Bronchial epithelial cell (primary cell): ENCODE results near the gene MUC2. TPM values are rescaled to one million over a fixed set of nuclear protein-coding genes. Genes with fewer than 3 reads are reported as not detected.
A peak's percentile ranks its signal among the peaks of the same experiment; 100 is the strongest.

Experiments used
- DNase-seq: peaks from one replicate; pipeline ENCODE4 v3.0.0-alpha.2; 2010; ENCODE audit warnings: low read depth
- FAIRE-seq: peaks from 2 replicates; lab custom pipeline; 2011; peaks lifted over from hg19 to GRCh38; lab: Jason Lieb, UNC
- H3K27me3 ChIP-seq: 2 replicates; pipeline ENCODE4 v1.5.1; 2011; ENCODE audit warnings: low read length; ENCODE audit not compliant: control insufficient read depth, insufficient read depth
- H3K36me3 ChIP-seq: 2 replicates; pipeline ENCODE4 v1.5.1; 2011; ENCODE audit warnings: low read length; ENCODE audit not compliant: control insufficient read depth, insufficient read depth
- H3K4me3 ChIP-seq: 2 replicates; pipeline ENCODE4 v1.5.1; 2011; ENCODE audit warnings: mild to moderate bottlenecking, low read depth, low read length, control low read depth
- total RNA-seq: library from RNA; depleted of rRNA; stranded (reverse); fragments of >200 nt; gene quantifications from 2 replicates; pipeline ENCODE4 v1.2.1, GENCODE V29; 2014
- TF ChIP-seq, protein P1 (sequence below): IDR thresholded peaks from 2 replicates; pipeline ENCODE4 v1.5.1; 2011; ENCODE audit warnings: mild to moderate bottlenecking, moderate library complexity, low read length, control low read depth, inconsistent platforms; ENCODE audit not compliant: insufficient read depth, severe bottlenecking

MUC2 gene
- total RNA-seq, 1 donor from 2014 or later = not detected

- DNase-seq (peak; percentile 14), FAIRE-seq (no peak)
- H3K4me3 ChIP-seq = no peak overlapping the region
- H3K27me3 ChIP-seq = no peaks in the 10 kb centered on the region
- no peaks in the 10 kb centered on the region for H3K36me3 ChIP-seq
- TF ChIP-seq, protein P1, sequence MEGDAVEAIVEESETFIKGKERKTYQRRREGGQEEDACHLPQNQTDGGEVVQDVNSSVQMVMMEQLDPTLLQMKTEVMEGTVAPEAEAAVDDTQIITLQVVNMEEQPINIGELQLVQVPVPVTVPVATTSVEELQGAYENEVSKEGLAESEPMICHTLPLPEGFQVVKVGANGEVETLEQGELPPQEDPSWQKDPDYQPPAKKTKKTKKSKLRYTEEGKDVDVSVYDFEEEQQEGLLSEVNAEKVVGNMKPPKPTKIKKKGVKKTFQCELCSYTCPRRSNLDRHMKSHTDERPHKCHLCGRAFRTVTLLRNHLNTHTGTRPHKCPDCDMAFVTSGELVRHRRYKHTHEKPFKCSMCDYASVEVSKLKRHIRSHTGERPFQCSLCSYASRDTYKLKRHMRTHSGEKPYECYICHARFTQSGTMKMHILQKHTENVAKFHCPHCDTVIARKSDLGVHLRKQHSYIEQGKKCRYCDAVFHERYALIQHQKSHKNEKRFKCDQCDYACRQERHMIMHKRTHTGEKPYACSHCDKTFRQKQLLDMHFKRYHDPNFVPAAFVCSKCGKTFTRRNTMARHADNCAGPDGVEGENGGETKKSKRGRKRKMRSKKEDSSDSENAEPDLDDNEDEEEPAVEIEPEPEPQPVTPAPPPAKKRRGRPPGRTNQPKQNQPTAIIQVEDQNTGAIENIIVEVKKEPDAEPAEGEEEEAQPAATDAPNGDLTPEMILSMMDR = no peak
Observed at GRCh38 chr11:1084561-1085439, 10.1 kb downstream of the MUC2 start.

DNA sequence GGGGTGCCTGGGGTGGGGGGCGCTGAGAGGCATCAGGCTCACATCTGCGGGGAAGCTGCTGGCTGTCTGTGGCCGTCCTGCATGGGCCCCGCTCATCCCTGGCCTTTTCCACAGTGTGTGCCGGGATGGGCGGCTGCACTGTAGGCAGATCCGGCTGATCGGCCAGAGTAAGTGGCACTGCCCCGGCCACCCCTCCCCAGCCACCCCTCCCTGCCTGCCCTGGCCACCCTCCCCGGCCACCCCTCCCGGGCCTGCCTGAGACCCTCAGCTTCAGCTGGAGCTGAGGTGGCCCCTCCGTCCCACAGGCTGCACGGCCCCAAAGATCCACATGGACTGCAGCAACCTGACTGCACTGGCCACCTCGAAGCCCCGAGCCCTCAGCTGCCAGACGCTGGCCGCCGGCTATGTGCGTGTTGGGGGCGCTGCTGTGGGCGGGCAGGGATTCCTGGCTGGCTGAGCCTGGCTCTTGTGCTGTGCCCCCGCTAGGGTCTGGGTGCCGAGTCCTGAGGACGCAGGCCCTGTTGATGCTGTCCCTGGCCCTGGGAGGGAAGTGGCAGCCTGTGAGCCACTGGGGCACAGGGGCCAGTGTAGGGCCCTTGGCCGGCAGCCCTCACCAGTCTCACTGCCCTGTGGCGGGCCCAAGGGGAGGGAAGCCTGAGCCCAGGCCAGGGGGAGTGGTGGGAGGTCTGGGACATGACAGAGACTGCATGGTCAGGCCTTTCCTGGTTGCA is 10.9 kb downstream of the MUC2 start:
- no peak for DNase-seq
- no peak for FAIRE-seq
- TF ChIP-seq, protein P1 = no peak
- Histone ChIP-seq H3K27me3 (no peaks in the 10 kb centered on the region), H3K4me3 (no peak overlapping the region), H3K36me3 (no peaks in the 10 kb centered on the region)

- Histone ChIP-seq H3K36me3 (no peaks in the 10 kb centered on the region), H3K4me3 (no peak overlapping the region), H3K27me3 (no peaks in the 10 kb centered on the region)
- TF ChIP-seq, protein P1 = no peak
- DNase-seq = no peak
- FAIRE-seq = peak; percentile 47
Observed at GRCh38 chr11:1086171-1087102, 11.8 kb downstream of the MUC2 start.

DNA sequence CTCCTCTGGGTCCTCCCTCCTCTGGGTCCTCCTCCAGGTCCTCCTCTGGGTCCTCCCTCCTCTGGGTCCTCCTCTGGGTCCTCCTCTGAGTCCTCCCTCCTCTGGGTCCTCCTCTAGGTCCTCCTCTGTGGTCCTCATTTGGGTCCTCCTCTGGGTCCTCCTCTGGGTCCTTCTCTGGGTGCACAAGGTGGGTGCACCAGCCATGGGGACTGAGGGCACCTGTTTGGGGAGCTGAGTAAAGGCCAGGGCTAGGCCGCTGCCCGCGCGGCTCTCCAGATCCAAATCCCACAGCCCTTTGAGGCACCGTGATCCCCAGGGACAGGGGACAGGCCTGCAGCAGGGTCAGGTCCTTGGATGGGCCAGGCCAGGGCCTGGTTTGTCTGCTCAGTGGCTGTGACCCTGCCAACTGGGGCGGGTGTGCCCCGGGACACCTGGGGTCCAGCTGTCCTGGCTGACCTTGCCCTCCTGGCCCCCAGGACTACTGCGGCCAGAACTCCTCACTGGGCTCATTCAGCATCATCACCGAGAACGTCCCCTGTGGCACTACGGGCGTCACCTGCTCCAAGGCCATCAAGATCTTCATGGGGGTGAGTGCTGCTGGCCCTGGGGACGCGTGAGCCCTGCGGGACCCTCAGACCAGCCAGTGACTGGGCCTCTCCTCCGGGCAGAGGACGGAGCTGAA is 12.7 kb downstream of the MUC2 start:
- no peak overlapping the region for H3K4me3 ChIP-seq
- FAIRE-seq (no peak), DNase-seq (no peak)
- TF ChIP-seq, protein P1 = no peak
- no peaks in the 10 kb centered on the region for H3K36me3 ChIP-seq
- no peaks in the 10 kb centered on the region for H3K27me3 ChIP-seq
